HL-60 (cell line): Measurements from ENCODE around the gene SAP30BP.

ENCODE experiments used
- POLR2AphosphoS5 ChIP-seq: IDR thresholded peaks from 2 replicates; pipeline ENCODE4 v1.6.1; 2012; ENCODE audit warnings: low read depth
- SPI1 ChIP-seq: IDR thresholded peaks from 2 replicates; pipeline ENCODE4 v1.6.1; 2012; ENCODE audit warnings: low read depth, mild to moderate bottlenecking, borderline replicate concordance
- TF ChIP-seq, protein P1 (sequence below): IDR thresholded peaks from one replicate; pipeline ENCODE4 v1.5.1; 2011; ENCODE audit warnings: low read length, control low read depth, inconsistent platforms; ENCODE audit not compliant: insufficient read depth
- TF ChIP-seq, protein P2 (sequence below): IDR thresholded peaks from 2 replicates; pipeline ENCODE4 v1.6.1; 2012; ENCODE audit warnings: low read depth; ENCODE audit not compliant: insufficient replicate concordance

DNA sequence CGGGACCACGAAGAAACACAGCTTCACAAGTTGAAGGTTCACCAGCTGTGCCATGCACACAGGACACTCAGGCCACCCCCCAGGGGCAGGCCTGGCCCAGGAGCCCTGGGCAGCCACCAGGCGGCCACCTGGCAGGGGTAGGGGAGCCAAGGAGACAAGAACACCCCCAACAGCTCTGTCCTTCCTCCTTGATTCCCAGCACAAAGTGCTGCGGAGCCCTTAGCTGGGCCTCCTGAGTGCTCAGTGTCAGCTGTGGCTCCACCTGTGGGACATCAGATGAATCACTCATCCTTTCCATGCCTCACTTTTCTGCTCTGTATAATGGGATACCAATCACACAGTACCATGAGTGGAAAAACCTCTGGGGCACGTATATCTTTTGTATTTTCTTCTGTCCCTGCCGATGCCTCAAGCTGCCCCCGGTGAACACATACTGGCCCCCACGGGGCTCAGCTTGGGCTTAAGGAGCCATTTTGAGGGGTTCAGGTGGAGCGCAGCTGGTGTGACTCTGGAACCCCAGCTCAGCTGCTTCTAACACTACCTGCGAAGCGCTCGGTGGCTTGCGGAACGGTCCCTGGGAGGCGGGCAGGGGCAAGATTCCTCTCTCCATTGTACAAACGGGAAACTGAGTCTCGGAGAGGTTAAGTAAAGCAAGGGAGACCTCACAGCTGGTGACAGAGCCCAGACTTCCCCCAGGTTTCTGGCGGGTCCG lies 85.8 kb downstream of the SAP30BP start:
- TF ChIP-seq, protein P1, sequence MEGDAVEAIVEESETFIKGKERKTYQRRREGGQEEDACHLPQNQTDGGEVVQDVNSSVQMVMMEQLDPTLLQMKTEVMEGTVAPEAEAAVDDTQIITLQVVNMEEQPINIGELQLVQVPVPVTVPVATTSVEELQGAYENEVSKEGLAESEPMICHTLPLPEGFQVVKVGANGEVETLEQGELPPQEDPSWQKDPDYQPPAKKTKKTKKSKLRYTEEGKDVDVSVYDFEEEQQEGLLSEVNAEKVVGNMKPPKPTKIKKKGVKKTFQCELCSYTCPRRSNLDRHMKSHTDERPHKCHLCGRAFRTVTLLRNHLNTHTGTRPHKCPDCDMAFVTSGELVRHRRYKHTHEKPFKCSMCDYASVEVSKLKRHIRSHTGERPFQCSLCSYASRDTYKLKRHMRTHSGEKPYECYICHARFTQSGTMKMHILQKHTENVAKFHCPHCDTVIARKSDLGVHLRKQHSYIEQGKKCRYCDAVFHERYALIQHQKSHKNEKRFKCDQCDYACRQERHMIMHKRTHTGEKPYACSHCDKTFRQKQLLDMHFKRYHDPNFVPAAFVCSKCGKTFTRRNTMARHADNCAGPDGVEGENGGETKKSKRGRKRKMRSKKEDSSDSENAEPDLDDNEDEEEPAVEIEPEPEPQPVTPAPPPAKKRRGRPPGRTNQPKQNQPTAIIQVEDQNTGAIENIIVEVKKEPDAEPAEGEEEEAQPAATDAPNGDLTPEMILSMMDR: no peak
- TF ChIP-seq POLR2AphosphoS5 (no peak), SPI1 (no peak)
- TF ChIP-seq, protein P2, sequence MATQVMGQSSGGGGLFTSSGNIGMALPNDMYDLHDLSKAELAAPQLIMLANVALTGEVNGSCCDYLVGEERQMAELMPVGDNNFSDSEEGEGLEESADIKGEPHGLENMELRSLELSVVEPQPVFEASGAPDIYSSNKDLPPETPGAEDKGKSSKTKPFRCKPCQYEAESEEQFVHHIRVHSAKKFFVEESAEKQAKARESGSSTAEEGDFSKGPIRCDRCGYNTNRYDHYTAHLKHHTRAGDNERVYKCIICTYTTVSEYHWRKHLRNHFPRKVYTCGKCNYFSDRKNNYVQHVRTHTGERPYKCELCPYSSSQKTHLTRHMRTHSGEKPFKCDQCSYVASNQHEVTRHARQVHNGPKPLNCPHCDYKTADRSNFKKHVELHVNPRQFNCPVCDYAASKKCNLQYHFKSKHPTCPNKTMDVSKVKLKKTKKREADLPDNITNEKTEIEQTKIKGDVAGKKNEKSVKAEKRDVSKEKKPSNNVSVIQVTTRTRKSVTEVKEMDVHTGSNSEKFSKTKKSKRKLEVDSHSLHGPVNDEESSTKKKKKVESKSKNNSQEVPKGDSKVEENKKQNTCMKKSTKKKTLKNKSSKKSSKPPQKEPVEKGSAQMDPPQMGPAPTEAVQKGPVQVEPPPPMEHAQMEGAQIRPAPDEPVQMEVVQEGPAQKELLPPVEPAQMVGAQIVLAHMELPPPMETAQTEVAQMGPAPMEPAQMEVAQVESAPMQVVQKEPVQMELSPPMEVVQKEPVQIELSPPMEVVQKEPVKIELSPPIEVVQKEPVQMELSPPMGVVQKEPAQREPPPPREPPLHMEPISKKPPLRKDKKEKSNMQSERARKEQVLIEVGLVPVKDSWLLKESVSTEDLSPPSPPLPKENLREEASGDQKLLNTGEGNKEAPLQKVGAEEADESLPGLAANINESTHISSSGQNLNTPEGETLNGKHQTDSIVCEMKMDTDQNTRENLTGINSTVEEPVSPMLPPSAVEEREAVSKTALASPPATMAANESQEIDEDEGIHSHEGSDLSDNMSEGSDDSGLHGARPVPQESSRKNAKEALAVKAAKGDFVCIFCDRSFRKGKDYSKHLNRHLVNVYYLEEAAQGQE: no peak
